SK-N-MC (cell line): ENCODE measurements around the gene DMBX1.

Source experiments
- EZH2 ChIP-seq: fragments of 200-600 bp; sonication (generic); IDR thresholded peaks from one replicate; pipeline ENCODE4 v1.6.1; 2017; ENCODE audit warnings: antibody characterized with exemption
- FOXP2 ChIP-seq: optimal IDR thresholded peaks from 2 replicates; pipeline ENCODE3; 2011; ENCODE audit warnings: mild to moderate bottlenecking, moderate library complexity; ENCODE audit not compliant: insufficient read depth; ENCODE audit errors: extremely low read length, control extremely low read depth
- POLR2AphosphoS5 ChIP-seq: IDR thresholded peaks from 2 replicates; pipeline ENCODE4 v1.6.1; 2012; ENCODE audit warnings: mild to moderate bottlenecking, low read depth, low read length, borderline replicate concordance

- TF ChIP-seq EZH2 (no peak), POLR2AphosphoS5 (no peak), FOXP2 (no peak)
Observed at GRCh38 chr1:46515576-46515975, 25.9 kb downstream of the DMBX1 start.
